ENCODE measurements around the gene KSR2.

DNA sequence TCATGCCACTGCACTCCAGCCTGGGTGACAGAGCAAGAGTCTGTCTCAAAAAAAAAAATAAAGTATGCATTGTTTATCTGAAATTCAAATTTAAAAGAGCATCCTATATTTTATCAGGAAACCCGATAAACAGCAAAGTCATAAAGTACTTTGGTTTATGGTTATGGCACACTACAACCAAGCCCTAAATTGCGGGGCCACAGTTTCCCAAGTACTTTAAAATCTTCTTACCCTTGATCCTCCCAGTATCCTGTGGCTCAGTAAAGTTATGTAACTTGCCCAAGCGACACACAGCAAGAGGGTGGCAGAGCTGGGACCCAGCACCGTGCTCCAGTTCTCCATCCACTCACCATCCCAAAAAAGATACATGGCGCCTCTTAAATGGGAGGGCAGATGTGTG is 35.2 kb downstream of the KSR2 start:
- no peak for TF ChIP-seq POLR2A (IDR thresholded peaks at IDR 0.05)
- TF ChIP-seq, protein P1, sequence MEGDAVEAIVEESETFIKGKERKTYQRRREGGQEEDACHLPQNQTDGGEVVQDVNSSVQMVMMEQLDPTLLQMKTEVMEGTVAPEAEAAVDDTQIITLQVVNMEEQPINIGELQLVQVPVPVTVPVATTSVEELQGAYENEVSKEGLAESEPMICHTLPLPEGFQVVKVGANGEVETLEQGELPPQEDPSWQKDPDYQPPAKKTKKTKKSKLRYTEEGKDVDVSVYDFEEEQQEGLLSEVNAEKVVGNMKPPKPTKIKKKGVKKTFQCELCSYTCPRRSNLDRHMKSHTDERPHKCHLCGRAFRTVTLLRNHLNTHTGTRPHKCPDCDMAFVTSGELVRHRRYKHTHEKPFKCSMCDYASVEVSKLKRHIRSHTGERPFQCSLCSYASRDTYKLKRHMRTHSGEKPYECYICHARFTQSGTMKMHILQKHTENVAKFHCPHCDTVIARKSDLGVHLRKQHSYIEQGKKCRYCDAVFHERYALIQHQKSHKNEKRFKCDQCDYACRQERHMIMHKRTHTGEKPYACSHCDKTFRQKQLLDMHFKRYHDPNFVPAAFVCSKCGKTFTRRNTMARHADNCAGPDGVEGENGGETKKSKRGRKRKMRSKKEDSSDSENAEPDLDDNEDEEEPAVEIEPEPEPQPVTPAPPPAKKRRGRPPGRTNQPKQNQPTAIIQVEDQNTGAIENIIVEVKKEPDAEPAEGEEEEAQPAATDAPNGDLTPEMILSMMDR (IDR thresholded peaks at IDR 0.05), result no peak
